Measurements from ENCODE around the gene CASQ2.

GRCh38 chr1:115726570-115726969 lies 41.9 kb downstream of the CASQ2 start:
- TF ChIP-seq, protein P1, sequence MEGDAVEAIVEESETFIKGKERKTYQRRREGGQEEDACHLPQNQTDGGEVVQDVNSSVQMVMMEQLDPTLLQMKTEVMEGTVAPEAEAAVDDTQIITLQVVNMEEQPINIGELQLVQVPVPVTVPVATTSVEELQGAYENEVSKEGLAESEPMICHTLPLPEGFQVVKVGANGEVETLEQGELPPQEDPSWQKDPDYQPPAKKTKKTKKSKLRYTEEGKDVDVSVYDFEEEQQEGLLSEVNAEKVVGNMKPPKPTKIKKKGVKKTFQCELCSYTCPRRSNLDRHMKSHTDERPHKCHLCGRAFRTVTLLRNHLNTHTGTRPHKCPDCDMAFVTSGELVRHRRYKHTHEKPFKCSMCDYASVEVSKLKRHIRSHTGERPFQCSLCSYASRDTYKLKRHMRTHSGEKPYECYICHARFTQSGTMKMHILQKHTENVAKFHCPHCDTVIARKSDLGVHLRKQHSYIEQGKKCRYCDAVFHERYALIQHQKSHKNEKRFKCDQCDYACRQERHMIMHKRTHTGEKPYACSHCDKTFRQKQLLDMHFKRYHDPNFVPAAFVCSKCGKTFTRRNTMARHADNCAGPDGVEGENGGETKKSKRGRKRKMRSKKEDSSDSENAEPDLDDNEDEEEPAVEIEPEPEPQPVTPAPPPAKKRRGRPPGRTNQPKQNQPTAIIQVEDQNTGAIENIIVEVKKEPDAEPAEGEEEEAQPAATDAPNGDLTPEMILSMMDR (IDR thresholded peaks at IDR 0.05) = no peak
- TF ChIP-seq POLR2A (IDR thresholded peaks at IDR 0.05) = no peak

Measured in uterus (tissue), 2 donors.